Endothelial cell of umbilical vein (primary cell): ENCODE measurements around the gene L3MBTL4.

Experiments
- EZH2 ChIP-seq: IDR thresholded peaks from 2 replicates; pipeline ENCODE4 v1.6.1; 2012; ENCODE audit warnings: borderline replicate concordance, low read depth, mild to moderate bottlenecking, moderate library complexity, low read length, inconsistent platforms; ENCODE audit not compliant: severe bottlenecking
- POLR2A ChIP-seq: IDR thresholded peaks from 2 replicates; pipeline ENCODE4 v1.6.1; 2012; ENCODE audit warnings: low read depth, mild to moderate bottlenecking, control low read depth, low read length
- POLR2AphosphoS5 ChIP-seq: IDR thresholded peaks from 2 replicates; pipeline ENCODE4 v1.6.1; 2012; ENCODE audit warnings: low read depth, mild to moderate bottlenecking, control low read depth, low read length, moderate library complexity; ENCODE audit not compliant: insufficient read depth
- TF ChIP-seq, protein P1 (sequence below), 2 donors: IDR thresholded peaks; 1 replicate in 1 of 2; 2 replicates in 1 of 2; pipeline ENCODE4 v1.5.1; 2011; ENCODE audit warnings: low read length in 2 of 2, mild to moderate bottlenecking in 2 of 2, moderate library complexity in 2 of 2, control low read depth in 1 of 2, inconsistent platforms in 1 of 2, low read depth in 1 of 2; ENCODE audit not compliant: insufficient read depth in 1 of 2; ENCODE audit errors: extremely low read depth in 1 of 2

DNA sequence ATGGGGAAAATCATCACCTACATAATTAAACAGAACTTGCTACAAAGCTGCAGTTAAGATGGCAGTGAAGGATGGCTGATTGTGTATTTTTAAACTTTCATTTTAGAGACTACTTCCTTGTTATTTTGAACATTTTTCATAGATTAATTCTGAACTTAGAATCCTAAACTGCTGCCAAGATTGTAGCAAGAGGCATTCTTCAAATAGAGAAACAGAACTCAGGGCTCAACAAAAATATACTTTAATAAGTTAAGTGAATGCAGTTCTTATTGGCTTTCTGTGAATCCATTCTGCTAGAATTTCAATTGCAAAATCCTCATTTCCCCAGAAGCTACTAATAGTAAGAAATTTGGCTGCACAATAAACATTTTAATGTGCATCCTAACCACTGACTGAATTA lies 160.3 kb downstream of the L3MBTL4 start:
- TF ChIP-seq POLR2AphosphoS5 (no peak), EZH2 (no peak), POLR2A (no peak)
- TF ChIP-seq, protein P1, sequence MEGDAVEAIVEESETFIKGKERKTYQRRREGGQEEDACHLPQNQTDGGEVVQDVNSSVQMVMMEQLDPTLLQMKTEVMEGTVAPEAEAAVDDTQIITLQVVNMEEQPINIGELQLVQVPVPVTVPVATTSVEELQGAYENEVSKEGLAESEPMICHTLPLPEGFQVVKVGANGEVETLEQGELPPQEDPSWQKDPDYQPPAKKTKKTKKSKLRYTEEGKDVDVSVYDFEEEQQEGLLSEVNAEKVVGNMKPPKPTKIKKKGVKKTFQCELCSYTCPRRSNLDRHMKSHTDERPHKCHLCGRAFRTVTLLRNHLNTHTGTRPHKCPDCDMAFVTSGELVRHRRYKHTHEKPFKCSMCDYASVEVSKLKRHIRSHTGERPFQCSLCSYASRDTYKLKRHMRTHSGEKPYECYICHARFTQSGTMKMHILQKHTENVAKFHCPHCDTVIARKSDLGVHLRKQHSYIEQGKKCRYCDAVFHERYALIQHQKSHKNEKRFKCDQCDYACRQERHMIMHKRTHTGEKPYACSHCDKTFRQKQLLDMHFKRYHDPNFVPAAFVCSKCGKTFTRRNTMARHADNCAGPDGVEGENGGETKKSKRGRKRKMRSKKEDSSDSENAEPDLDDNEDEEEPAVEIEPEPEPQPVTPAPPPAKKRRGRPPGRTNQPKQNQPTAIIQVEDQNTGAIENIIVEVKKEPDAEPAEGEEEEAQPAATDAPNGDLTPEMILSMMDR (IDR thresholded peaks at IDR 0.05; ENCODE audit: extremely low read depth in 1 of 2, insufficient read depth in 1 of 2, low read depth in 1 of 2, low read length in 2 of 2): no peak
